Measurements from ENCODE around the gene ISM1. TPM values are rescaled to one million over a fixed set of nuclear protein-coding genes. Genes with fewer than 3 reads are reported as not detected.

Gene ISM1
- total and polyA plus RNA-seq, 2 donors (not counting 1 experiment from before 2014, with no cell fraction given), result 0.10 to 0.17 TPM

- Histone ChIP-seq H3K4me1 (ENCODE audit: control insufficient read depth, extremely low read depth, insufficient read depth, low read length) (no peaks in the 10 kb centered on the region), H2AFZ (ENCODE audit: low read length) (no peak overlapping the region), H3K9ac (ENCODE audit: insufficient read depth, low read length) (no peak overlapping the region), H3K9me3 (ENCODE audit: control insufficient read depth, insufficient read depth, low read depth, low read length) (no peaks in the 10 kb centered on the region), H3K79me2 (ENCODE audit: control insufficient read depth, insufficient read depth, low read length) (no peaks in the 10 kb centered on the region), H3K27ac (ENCODE audit: insufficient read depth, low read length) (no peak overlapping the region), H3K27me3 (ENCODE audit: control insufficient read depth, insufficient read depth, low read length) (no peaks in the 10 kb centered on the region), H3K36me3 (ENCODE audit: control insufficient read depth, insufficient read depth, low read length) (no peaks in the 10 kb centered on the region), H4K20me1 (ENCODE audit: control insufficient read depth, extremely low read depth, insufficient read depth, low read length) (no peaks in the 10 kb centered on the region), H3K4me2 (ENCODE audit: extremely low read depth, insufficient read depth, low read length) (no peak overlapping the region), H3K4me3 (replicated peaks in 1 of 4; ENCODE audit: control extremely low read depth in 1 of 4, insufficient read depth in 1 of 4, low read depth in 3 of 4, low read length in 4 of 4) (no peak overlapping the region)
- TF ChIP-seq CTCF (conservative IDR thresholded peaks at IDR 0.05 in 1 of 2, IDR thresholded peaks at IDR 0.05 in 1 of 2; ENCODE audit: low read depth in 1 of 2, low read length in 2 of 2), result no peak
- TF ChIP-seq EZH2 (IDR thresholded peaks at IDR 0.05; ENCODE audit: low read length, missing control alignments), result no peak
- DNase-seq (ENCODE audit: low read depth in 2 of 2), result no peak
Measured at GRCh38 chr20:13297147-13297899, 76.2 kb downstream of the ISM1 start.

GRCh38 chr20:13298692-13299373 is 77.8 kb downstream of the ISM1 start:
- no peak for TF ChIP-seq CTCF (conservative IDR thresholded peaks at IDR 0.05 in 1 of 2, IDR thresholded peaks at IDR 0.05 in 1 of 2; ENCODE audit: low read depth in 1 of 2, low read length in 2 of 2)
- TF ChIP-seq EZH2 (IDR thresholded peaks at IDR 0.05; ENCODE audit: low read length, missing control alignments), result no peak
- no peak overlapping the region for H3K4me2 ChIP-seq (ENCODE audit: extremely low read depth, insufficient read depth, low read length)
- no peaks in the 10 kb centered on the region for H3K79me2 ChIP-seq (ENCODE audit: control insufficient read depth, insufficient read depth, low read length)
- no peaks in the 10 kb centered on the region for H4K20me1 ChIP-seq (ENCODE audit: control insufficient read depth, extremely low read depth, insufficient read depth, low read length)
- H2AFZ ChIP-seq (ENCODE audit: low read length), result no peak overlapping the region
- no peaks in the 10 kb centered on the region for H3K9me3 ChIP-seq (ENCODE audit: control insufficient read depth, insufficient read depth, low read depth, low read length)
- no peaks in the 10 kb centered on the region for H3K36me3 ChIP-seq (ENCODE audit: control insufficient read depth, insufficient read depth, low read length)
- no peak overlapping the region for H3K9ac ChIP-seq (ENCODE audit: insufficient read depth, low read length)
- H3K27ac ChIP-seq (ENCODE audit: insufficient read depth, low read length), result no peak overlapping the region
- no peaks in the 10 kb centered on the region for H3K4me1 ChIP-seq (ENCODE audit: control insufficient read depth, extremely low read depth, insufficient read depth, low read length)
- H3K4me3 ChIP-seq (replicated peaks in 1 of 4; ENCODE audit: control extremely low read depth in 1 of 4, insufficient read depth in 1 of 4, low read depth in 3 of 4, low read length in 4 of 4), result no peak overlapping the region
- no peaks in the 10 kb centered on the region for H3K27me3 ChIP-seq (ENCODE audit: control insufficient read depth, insufficient read depth, low read length)
- DNase-seq (ENCODE audit: low read depth in 2 of 2), result no peak

- no peak overlapping the region for H3K9ac ChIP-seq (ENCODE audit: insufficient read depth, low read length)
- H3K27ac ChIP-seq (ENCODE audit: insufficient read depth, low read length), result no peak overlapping the region
- no peaks in the 10 kb centered on the region for H3K27me3 ChIP-seq (ENCODE audit: control insufficient read depth, insufficient read depth, low read length)
- H3K36me3 ChIP-seq (ENCODE audit: control insufficient read depth, insufficient read depth, low read length), result no peaks in the 10 kb centered on the region
- no peak for DNase-seq (ENCODE audit: low read depth in 2 of 2)
- no peak overlapping the region for H2AFZ ChIP-seq (ENCODE audit: low read length)
- H3K4me2 ChIP-seq (ENCODE audit: extremely low read depth, insufficient read depth, low read length), result no peak overlapping the region
- no peaks in the 10 kb centered on the region for H3K9me3 ChIP-seq (ENCODE audit: control insufficient read depth, insufficient read depth, low read depth, low read length)
- no peaks in the 10 kb centered on the region for H3K4me1 ChIP-seq (ENCODE audit: control insufficient read depth, extremely low read depth, insufficient read depth, low read length)
- no peaks in the 10 kb centered on the region for H3K79me2 ChIP-seq (ENCODE audit: control insufficient read depth, insufficient read depth, low read length)
- TF ChIP-seq CTCF (conservative IDR thresholded peaks at IDR 0.05 in 1 of 2, IDR thresholded peaks at IDR 0.05 in 1 of 2; ENCODE audit: low read depth in 1 of 2, low read length in 2 of 2), result no peak
- TF ChIP-seq EZH2 (IDR thresholded peaks at IDR 0.05; ENCODE audit: low read length, missing control alignments), result no peak
- no peak overlapping the region for H3K4me3 ChIP-seq (replicated peaks in 1 of 4; ENCODE audit: control extremely low read depth in 1 of 4, insufficient read depth in 1 of 4, low read depth in 3 of 4, low read length in 4 of 4)
- no peaks in the 10 kb centered on the region for H4K20me1 ChIP-seq (ENCODE audit: control insufficient read depth, extremely low read depth, insufficient read depth, low read length)
Measured at GRCh38 chr20:13299401-13299800, 78.3 kb downstream of the ISM1 start.
